Measurements from ENCODE around the gene HES7.

- TF ChIP-seq CTCF (IDR thresholded peaks at IDR 0.05; ENCODE audit: borderline replicate concordance, extremely low read depth, low read length, poor library complexity, severe bottlenecking) (no peak), EZH2 (IDR thresholded peaks at IDR 0.05; ENCODE audit: borderline replicate concordance, low read depth, low read length, severe bottlenecking) (no peak)
Observed at GRCh38 chr17:8091033-8091687, 32.7 kb downstream of the HES7 start.
